ENCODE data around the gene ZFPM1.

ZFPM1 gene

GRCh38 chr16:88452482-88453216 lies 431 bp upstream of the ZFPM1 start:
- peak; percentile 98 to 100 (median 100) for DNase-seq

- no peak for DNase-seq
Observed at GRCh38 chr16:88453611-88454522, 787 bp downstream of the ZFPM1 start.

DNA sequence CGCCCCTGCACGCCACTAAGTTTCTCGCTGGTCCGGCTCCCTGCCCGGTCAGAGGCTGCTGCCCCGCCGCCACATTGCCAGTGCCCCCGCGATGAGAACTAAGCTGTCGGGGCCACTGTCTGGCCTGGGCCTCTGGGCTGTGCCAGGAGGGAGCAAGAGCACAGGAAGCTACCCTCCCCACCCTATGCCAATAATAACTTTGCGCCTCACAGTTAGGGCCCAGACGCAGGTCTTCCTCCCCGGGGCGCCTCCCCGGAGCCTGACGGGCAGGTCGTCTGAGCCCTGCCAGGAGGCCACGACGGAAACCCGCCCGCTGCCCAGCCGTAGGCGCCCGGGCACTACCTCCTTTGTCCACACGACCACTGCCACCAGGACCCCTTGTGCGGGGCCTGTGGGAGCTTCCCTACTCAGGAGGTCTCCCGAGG lies 1.5 kb downstream of the ZFPM1 start:
- peak in 2 of 4 experiments; percentile 26 to 30 for DNase-seq

DNA sequence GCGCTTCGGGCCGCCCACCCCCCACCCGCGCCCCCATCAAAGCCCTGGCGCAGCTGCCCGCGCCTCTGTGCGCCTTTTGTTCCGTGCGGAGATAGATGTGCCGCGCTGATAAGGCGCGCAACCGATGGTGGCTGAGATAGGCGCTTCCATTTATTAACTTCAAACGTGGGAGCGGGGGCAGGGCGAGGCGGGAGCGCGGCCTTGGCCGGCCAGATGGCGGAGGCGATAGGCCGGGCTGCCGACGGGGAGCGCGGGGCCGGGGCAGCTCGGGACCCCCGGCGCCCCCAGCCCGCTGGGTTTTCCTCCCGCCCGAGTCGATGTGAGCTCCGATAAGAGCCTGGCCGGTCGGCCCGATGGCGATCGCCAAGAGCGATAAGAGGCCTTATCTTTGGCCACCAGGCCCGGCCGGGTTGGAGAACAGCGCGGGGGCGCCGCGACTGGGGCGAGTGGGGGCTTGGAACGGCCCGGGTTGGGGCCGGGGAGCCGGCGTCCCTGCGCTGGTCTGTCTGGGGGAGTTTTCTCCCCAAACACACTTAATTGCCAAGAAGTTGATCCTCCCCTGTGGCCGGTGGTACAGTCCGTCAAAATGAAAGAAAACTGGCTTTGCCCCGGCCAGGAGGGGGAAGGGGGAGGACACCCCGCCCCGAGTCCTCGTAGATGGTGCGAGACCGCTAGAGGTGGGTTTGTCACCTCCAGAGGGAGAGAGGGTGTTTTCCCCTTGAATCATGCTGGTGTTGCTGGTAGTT lies 2.7 kb downstream of the ZFPM1 start:
- peak in 3 of 4 experiments; percentile 28 to 69 (median 64) for DNase-seq

DNA sequence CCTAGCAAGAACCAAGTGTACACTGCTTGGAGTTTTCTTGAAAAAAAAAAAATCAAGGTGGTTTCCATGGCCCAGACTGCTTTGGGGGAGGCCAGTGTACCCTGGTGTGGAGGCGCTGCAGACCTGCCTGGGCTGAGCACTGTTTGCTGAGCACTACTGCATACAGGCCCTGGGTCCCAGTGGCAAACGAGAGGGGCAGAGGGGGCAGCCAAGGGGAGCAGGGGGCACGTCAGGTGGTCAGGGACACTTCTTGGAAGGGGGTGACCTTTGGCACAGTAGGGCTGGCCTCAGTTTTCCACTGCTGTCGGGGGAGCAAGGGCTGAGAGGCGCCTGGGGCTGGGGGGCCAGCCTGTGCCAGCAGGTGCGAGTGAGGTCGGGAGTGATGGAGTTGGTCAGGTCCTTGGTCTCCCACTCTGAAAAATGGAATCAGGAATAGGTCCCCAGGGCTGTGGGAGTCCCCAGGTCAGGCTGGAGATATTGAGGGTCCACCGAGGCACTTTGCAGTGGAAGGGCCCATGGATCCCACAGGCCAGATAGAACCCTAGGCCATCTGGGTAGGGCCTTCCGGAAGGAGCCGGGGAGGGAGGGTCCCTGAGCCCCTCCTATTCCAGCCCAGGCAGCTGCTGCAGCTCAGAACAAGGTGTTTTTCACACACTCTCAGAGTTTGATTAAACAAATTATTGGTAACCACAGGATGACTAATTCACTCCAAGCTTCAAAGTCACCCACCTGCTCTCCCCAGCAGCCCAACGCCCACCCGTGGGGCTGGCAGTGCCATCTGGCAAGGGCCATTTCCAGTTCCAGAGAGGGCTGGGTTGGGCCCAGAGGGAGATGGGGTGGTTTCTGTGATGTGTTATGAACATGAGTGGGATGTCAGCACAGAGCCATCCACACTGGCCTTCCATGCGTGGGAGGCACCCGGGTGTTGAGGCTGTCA lies 3.5 kb downstream of the ZFPM1 start:
- DNase-seq: peak; percentile 31 to 58 (median 44)

GRCh38 chr16:88458039-88458772 lies 5.1 kb downstream of the ZFPM1 start:
- no peak for DNase-seq

DNA sequence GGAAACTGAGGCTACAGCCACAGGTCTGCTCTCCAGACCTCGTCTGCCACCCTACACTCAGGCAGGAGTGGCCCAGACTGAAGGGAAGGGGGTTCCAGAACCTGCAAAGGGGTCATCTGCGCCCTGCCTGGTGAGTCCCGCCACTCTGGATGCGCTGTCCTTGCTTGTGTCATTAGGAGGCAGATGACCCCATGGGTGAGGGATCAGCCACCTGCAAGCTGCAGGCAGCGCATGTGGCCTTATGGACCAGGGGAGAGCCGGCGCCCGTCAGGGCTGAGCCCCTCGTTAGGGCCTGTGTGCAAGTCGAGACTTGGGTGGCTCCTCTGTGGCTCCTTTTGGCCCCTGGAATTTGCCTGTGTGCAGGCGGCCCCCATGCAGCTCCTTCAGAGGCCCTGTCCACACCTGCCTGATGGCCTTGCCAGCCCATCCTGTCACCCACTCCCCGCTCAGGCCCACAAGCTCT lies 5.7 kb downstream of the ZFPM1 start:
- no peak for DNase-seq

- no peak for DNase-seq
Observed at GRCh38 chr16:88459366-88460073, 6.4 kb downstream of the ZFPM1 start.

- DNase-seq: no peak
Observed at GRCh38 chr16:88460496-88461330, 7.6 kb downstream of the ZFPM1 start.

- no peak for DNase-seq
Observed at GRCh38 chr16:88461331-88462269, 8.5 kb downstream of the ZFPM1 start.

DNA sequence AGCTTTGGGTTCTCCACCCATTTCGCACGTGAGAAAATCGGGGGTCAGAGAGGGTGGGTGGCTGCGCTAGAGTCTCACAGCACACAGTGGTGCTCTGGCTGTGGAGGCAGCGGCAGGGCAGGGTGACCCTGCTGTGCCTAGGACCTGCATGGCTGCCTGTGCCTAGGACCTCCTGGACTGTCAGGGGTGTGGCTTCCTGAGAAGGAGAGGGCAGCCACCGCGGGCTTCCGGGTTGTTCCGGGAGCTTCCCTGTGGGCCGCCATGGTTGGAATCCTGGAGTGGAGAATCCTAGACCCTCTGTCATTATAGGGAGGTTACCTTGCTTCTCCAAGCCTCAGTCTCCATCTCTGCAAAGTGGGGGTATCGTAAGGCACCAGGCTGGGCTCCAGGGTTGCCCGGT lies 9.3 kb downstream of the ZFPM1 start:
- DNase-seq: no peak

DNA sequence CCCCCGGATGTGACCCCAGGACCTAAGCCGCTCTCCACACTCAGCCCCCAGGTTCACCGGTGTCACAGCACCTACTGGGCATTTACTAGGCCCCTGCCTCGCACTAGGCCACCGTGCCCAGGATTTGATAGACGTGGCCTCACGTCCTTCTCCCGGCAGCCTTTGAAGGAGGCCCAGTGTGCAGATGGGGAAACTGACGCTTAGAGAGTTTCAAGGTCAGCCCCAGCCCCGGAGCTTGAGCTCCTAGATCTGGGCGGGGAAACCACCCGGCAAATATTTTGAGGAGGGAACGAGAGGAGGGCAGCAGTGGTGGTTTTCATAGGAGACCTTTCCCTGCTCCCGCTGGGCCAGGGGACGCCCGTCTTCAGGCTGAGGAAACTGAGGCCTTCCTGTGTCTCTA lies 10.3 kb downstream of the ZFPM1 start:
- DNase-seq: no peak

- no peak for DNase-seq
Observed at GRCh38 chr16:88464447-88465318, 11.6 kb downstream of the ZFPM1 start.

- no peak for DNase-seq
Observed at GRCh38 chr16:88465387-88465983, 12.4 kb downstream of the ZFPM1 start.

DNA sequence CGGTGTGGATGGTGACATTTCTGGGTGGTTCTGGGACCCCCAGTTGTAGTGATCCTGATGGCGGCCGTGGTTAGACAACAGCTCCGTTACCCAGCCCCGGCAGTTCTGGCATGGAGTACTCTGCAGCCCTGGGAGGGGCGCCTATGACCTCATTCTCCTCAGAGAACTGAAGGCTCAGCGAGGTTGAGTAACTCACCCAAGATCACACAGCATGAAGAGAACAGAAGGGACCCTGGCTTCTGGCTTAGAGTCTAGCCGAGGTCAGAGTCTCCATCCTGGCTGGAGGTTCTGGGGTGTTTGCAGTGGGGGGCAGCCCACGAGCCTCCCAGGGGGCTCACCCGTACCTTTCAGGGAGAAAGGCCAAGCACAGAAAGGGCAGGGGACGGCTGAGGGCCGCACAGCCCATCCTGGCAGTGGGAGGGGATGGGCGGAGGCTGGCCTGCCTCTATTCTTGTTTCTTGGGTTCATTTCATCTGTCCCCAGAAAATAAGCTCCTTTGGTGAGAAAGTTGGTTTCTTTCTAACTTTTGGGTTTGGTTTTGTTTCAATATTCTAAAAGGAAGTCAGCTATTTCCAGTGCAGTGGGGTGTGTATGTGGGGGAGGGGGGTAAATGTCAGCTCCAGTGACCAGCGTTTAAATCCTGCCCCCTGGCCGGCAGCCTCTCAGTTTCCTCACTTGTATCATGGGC lies 13.2 kb downstream of the ZFPM1 start:
- no peak for DNase-seq

DNA sequence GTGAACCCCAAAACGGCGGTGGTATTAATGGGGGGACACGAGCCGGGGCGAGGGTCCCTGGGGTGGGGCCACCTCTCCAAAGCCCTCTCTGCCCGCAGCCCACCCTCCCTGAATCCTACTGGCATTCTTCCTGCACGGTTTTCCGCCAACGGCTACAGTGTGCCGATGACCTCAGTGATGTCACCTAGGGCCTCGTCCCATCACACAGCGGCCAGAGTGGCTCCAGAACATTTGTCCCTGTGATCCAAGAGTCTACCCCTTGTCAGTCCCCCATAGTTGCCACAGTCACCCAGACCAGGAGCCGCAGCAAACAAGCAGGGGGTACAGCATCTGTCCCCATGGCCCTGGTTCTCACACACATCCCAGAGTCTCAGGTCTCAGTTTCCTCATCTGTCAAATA lies 13.9 kb downstream of the ZFPM1 start:
- no peak for DNase-seq

All from activated CD4-positive, CD25-positive, alpha-beta regulatory T cell (primary cell).